Right forelimb (tissue), 1 donor: ENCODE results near the gene PEX11B.
"Not testable (repeated sequence)": the region's sequence is repeated elsewhere in the genome, so short reads cannot be mapped to it uniquely, and the experiment has no call there.

Source experiments
- DNase-seq: peaks from one replicate; pipeline ENCODE4 v3.0.0-alpha.2; 2018

Gene PEX11B

DNA sequence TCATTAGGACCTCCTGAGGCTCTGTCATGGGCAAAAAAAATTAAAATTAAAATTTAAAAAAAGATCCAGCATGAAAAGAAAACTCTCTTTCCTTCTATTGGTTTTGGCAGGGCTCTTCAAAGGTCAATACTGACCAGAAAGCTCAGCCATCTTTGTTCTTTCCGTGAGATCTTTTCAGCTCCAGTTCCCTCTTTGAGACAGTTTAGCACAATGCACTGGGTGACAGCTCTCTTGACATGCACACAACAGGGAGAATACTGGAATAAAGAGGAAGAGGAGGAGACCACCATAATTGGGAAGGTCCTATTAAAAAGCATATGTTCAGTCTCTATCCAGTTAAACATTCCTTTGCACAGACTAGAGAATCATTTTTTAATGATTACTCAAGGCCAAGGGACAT, 33.0 kb upstream of the PEX11B start:
- DNase-seq = no peak

- no peak for DNase-seq
Measured at GRCh38 chr1:145949219-145949618, 30.7 kb upstream of the PEX11B start.

DNA sequence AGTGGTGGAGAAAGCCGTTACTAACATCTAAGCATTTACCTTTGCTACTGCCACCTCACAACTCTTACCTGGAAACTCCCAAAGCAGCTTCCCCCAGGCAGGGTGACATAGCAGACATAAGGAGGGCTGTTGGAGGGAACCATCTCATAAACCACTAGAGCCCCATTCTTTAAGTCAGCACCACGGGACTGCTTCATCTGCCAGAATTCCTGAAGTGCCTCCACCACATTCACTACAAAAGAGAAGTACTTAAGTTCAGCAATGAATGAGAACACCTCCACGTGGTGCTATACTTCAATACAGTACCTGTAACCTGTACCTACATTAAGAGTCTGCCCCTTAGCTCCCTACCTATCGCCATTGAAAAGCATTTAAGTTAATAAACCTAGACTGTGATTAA, 29.0 kb upstream of the PEX11B start:
- no peak for DNase-seq

DNA sequence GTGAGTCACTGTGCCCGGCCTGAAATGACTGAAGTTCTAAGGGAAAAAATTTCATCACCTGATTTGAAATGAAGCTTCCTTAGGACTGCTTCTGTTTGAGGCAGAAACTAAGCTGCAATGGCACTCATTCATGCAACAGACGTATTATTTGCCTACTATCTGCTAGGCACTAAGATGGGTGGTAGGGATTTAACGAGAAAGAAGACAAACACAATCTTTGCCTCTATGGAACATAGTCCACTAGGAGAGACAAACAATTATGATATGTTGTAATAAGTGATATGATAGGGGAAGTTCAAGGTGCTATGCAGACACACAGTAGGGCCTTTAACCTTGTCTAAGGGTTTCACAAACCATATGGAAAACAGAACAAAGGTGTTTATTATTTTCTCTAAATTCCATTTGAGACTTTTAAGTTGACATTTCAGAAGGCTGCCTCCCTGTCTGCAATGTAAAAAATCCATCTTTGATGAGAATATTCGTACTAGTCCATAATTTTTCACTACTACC, 28.0 kb upstream of the PEX11B start:
- no peak for DNase-seq

GRCh38 chr1:145944532-145944931, 26.0 kb upstream of the PEX11B start:
- DNase-seq = no peak

DNA sequence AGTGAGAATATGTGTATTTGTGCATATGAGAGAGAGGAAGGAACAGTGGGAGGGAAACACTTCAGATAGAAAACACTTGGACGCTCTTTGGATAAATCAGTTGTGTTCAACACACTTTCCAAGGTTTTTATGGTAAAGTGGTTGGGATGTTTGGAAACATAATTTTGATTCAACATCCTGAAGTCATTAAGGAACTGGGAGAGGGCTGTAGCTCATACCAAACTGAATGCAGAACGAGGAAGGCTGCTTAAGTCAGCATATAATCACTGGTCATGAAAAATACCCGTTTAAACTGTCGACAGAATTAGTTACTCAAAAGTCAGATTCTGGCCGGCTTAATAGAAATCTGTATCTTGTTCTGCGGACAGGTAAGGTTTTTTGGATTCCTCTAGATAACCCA, 24.4 kb upstream of the PEX11B start:
- no peak for DNase-seq

DNA sequence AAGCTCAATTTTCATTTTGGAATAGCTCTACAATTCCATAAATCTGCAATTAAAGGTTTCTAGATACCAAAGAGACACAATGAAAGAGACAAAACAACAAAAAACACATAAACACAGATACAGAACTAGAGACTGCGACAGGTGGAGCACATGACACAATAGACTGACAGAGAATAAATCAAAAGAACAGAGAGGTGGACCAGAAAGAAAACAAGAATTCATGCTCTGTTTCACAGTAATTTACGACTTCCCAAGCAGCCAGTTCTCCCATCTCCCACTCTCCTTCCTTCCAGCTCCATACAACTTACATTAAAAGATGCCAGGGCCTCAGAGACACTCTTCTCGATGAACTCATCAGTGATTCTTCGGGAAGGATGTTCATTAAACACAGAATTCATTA, 23.9 kb upstream of the PEX11B start:
- no peak for DNase-seq

DNA sequence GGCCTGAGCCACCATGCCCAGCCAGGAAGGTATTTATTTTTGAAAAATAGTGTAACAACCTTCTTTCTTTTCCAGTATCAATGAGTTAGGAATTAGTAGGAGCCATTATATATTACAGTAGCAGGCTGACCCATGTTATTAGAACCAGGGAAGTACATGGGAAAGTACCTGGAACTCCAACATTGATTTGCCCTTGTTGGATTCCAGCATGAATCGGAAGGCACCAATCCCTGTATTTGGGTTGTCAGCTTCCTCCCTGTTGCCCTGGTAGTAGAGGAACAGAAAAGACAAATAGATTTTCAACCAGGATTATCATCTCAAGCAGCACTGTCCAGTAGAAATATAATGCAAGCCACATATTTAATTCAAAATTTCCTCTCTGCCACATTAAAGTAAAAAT, 18.9 kb upstream of the PEX11B start:
- no peak for DNase-seq

DNA sequence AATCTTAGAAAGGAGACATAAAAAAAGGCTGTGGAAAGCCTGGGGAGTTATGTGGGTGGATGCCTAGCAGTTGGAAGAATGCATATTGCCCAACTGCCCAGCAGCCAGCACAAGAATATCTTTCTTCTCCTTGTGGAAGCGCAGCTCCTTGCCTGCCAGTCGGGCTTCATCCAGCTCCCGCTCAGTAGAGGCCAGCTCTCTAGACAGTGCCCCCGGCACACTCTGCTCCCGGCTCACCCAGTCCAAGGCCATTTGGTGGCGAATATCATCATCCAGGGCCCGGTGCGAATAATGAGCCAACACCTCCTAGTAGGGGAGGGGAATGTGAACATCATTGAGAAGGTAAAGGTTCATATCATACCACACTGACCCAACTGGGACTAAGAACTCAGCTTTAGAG, 17.7 kb upstream of the PEX11B start:
- no peak for DNase-seq

DNA sequence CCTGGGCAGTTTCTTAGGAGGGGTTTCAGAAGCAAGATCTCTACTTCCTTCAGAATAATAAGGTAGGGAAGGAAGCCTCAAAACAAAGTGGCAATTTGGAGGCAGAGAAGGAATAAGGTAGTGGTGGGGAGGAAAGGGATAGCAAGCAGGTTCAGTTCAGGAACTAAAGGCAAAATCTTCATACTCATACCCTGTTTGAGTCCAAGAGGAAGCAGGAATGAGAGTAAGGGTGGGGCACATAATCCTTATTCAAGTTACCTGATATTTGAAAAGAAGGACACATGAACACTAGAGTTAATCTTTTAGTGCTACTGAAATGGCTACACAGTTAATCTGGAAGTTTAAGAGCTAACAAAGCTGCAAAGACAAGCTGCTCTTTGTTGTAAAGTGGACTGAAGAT, 17.2 kb upstream of the PEX11B start:
- no peak for DNase-seq

DNA sequence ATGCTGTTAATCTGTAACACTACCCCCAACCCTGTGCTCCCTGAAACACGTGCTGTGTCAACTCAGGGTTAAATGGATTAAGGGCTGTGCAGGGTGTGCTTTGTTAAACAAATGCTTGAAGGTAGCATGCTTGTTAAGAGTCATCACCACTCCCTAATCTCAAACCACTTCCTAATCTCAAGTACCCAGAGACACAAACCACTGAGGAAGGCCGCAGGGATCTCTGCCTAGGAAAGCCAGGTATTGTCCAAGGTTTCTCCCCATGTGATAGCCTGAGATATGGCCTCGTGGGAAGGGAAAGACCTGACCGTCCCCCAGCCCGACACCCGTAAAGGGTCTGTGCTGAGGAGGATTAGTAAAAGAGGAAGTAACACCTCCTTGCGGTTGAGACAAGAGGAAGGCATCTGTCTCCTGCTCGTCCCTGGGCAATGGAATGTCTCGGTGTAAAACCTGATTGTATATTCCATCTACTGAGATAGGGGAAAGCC, 14.0 kb upstream of the PEX11B start:
- DNase-seq = not testable (repeated sequence)

GRCh38 chr1:145927916-145928643, 9.6 kb upstream of the PEX11B start:
- no peak for DNase-seq

DNA sequence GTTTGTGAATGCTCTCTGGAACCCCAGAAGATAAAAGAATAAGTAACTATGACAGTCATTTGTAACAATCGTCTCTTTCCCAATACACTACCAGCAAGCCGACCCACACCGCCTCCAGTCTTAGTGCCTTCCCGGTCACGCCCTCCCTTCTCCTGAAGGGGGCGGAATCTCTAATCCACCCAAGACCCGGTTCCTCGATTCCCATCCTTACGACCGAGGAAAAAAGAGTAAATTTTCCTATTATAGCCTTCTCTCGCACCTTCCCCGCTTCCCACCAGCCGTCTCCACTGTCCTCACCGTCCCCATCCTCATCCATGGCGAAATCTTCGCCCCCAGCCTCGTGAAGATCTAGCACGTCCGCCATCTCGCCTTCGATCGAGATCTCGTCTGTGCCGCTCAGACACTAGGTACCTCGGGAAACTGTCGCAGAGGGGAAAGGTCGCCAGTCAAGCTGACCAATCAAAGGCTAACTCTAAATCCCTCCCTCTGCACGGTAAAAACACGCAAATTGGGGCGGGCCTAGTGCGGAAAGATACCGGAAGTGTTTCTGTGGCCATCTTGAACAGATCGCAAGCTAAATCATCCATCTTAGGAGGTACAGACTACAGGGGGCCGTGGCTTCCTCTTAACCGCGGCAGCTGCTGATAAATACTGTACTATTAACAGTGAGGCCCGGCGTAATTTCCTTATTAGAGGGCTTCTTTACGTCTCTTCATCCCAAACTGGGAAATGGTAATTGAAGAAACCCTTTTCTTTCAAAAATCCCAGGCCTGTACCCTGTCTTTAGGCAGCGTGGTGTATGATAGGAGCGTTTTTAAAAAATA, 8.8 kb upstream of the PEX11B start, which contains the start of gene RBM8A:
Gene RBM8A (minus strand): TSS at position 422 of the 824 bp plus-strand sequence. CDS start 58 bp downstream, at position 364.
- DNase-seq = peak; percentile 94

- no peak for DNase-seq
Measured at GRCh38 chr1:145926686-145927062, 8.2 kb upstream of the PEX11B start.

GRCh38 chr1:145922266-145922665, 3.7 kb upstream of the PEX11B start:
- DNase-seq = no peak

DNA sequence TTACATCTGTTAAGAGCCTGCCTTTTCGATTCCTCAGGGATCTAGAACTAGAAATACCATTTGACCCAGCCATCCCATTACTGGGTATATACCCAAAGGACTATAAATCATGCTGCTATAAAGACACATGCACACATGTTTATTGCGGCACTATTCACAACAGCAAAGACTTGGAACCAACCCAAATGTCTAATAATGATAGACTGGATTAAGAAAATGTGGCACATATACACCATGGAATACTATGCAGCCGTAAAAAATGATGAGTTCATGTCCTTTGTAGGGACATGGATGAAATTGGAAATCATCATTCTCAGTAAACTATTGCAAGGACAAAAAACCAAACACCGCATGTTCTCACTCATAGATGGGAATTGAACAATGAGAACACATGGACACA, 1.8 kb upstream of the PEX11B start:
- not testable (repeated sequence) for DNase-seq

DNA sequence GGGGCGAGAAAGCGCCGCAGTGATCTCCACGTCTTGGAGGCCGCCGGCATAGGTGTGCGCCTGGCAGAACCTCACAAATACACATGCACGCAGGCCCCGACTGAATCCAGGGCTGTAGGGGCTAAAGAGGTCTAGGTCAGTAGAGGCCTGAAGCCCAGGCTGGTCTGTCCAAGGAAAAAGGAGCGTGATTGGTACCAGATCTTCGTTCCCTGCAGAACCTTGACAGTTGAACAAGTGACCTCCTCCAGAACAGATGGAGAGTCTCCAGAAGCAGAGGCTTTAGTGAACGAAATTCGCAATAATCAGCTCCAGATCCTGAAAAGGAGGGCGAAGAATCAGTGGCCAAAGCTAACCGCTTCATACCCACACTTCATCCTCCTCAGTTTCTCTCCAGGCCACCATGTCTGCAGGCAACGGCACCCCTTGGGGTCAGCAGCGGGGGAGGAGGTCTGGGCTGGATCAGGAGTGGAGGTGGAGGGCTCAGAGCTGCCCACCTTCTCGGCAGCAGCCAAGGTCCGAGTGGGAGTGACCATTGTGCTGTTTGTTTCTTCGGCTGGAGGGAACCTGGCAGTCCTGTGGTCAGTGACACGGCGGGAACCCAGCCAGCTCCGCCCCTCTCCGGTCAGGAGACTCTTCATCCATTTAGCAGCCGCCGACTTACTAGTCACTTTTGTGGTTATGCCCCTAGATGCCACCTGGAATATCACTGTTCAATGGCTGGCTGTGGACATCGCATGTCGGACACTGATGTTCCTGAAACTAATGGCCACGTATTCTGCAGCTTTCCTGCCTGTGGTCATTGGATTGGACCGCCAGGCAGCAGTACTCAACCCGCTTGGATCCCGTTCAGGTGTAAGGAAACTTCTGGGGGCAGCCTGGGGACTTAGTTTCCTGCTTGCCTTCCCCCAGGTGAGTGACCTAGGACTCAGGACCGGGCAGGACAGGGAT, 749 bp upstream of the PEX11B start:
- no peak for DNase-seq

DNA sequence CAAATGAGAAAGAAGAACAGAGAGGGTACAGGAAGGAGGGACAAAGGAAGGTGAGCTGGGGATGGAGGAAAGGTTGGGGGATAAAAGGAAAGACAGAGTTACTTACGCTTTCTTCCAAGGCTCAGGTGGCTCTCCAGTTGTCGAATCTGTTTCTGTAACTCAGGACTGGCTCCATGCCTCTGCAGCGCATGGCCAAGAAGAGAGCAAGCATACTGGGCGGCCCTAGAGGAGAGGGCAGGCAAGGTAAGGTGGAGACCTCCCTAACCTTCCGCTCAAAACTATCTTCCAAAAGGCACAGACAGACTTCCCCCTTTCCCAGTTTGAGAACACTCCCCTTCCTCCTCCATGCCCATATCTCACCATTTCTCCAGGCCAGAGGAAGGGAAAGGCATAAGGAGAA, 922 bp downstream of the PEX11B start:
- DNase-seq = no peak

GRCh38 chr1:145916745-145917144, 1.8 kb downstream of the PEX11B start:
- DNase-seq = no peak

GRCh38 chr1:145912128-145912641, 6.3 kb downstream of the PEX11B start:
- DNase-seq = no peak

DNA sequence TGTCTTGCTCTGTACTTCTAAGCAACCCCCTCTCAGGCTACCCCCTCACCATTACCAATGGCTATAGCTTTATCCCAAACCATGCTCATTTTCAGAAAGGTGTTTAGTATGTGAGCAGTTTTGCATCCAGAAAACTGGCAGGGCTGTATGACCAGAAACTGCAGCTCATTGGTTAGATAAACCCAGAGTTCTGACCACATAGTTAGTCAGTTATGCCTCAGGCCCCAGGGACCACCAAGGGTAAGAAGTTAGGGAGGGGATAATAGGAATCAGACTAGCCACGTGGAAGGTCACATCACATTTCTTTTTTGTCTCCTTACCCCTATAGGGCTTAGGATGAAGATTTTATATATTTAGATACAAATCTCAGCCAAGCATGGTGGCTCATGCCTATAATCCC, 9.9 kb downstream of the PEX11B start:
- no peak for DNase-seq

DNA sequence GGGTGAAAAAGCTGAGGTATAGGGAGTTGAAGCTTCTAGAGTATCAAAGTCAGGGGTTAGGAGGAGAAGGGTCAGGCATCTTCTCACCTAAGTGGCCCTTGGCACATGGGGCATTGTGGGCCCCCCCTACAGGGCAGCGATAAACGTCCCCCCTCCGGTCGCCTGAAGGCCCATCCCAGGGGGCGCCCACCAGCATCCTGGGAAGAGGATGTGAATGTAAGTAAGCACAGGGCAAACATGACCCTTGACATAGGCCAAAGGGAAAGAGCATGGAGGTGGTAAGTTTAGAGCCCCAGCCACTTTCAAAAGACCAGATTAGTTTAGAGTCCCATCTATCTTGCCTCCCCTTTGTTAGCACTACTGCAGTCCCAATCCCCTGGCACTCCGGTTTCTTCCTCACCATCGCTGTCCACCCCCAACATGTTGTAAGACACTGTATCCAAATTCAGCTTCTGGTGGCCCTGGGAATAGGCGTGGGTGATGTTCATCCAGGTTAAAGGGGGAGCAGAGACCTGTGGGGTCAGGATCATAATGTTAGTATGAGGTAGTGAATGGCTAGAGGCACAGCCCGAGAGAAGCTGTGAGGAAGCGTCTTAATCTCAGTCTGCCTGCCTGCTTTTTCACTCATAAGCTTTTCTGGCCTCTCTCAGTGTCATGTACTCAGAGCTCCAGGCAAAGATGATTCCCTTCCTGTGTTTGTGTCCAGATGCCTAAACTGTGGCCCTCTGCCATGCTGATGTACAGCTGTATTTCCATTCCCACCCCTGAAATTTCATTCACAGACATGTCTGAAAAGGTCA, 11.4 kb downstream of the PEX11B start:
- no peak for DNase-seq
